Left ventricle myocardium inferior (tissue), 1 donor: ENCODE results near the gene RFTN2. TPM values are rescaled to one million over a fixed set of nuclear protein-coding genes. Genes with fewer than 3 reads are reported as not detected.
A peak's percentile ranks its signal among the peaks of the same experiment; 100 is the strongest.
"Not testable (repeated sequence)": the region's sequence is repeated elsewhere in the genome, so short reads cannot be mapped to it uniquely, and the experiment has no call there.

Experiments
- DNase-seq: peaks from one replicate; pipeline ENCODE4 v3.0.0-alpha.2; 2020
- H3K27ac ChIP-seq: fragments of 200-600 bp; replicated peaks from 2 replicates; pipeline ENCODE4 v1.8.0; 2021
- H3K27me3 ChIP-seq: fragments of 200-600 bp; 2 replicates; pipeline ENCODE4 v1.8.0; 2021; ENCODE audit warnings: low read depth
- H3K36me3 ChIP-seq: fragments of 200-600 bp; 2 replicates; pipeline ENCODE4 v1.8.0; 2021
- H3K4me1 ChIP-seq: fragments of 200-600 bp; 2 replicates; pipeline ENCODE4 v1.8.0; 2021
- H3K4me3 ChIP-seq: fragments of 200-600 bp; 2 replicates; pipeline ENCODE4 v1.8.0; 2021; ENCODE audit warnings: mild to moderate bottlenecking, moderate library complexity
- H3K9me3 ChIP-seq: fragments of 200-600 bp; replicated peaks from 2 replicates; pipeline ENCODE4 v1.8.0; 2021
- CTCF ChIP-seq: fragments of 200-600 bp; IDR thresholded peaks from 2 replicates; pipeline ENCODE4 v1.8.0; 2021; ENCODE audit warnings: antibody characterized with exemption, mild to moderate bottlenecking, borderline replicate concordance
- intact Hi-C: fragments of 100-400 bp; cut with micrococcal nuclease; formaldehyde crosslinking; loops from one replicate; pipeline ENCODE4 v1.11.0; 2022
- long read RNA-seq: library from polyadenylated mRNA; unstranded; transcript quantifications from one replicate; pipeline ENCODE4 v2.0.0, GENCODE V29; 2021
- total RNA-seq: library from RNA; stranded (reverse); fragmentation: NEBNext Ultra II Directional; extraction: Animal tissue kit (Norgen Biotek cat#: 25700); gene quantifications from one replicate; pipeline ENCODE4 v1.2.1, GENCODE V29; 2021
- donor health status: DM: no; HTN: yes; CAD: no; lungs with severe emphysema.

Gene RFTN2
- 5.6 TPM for total RNA-seq
- long read RNA-seq, full-length matches to known transcripts = 1 of 3 reads
- long read RNA-seq, partial matches to known transcripts = 1 of 3 reads
- long read RNA-seq, other reads (novel, unspliced or antisense) = 1 of 3 reads

DNA sequence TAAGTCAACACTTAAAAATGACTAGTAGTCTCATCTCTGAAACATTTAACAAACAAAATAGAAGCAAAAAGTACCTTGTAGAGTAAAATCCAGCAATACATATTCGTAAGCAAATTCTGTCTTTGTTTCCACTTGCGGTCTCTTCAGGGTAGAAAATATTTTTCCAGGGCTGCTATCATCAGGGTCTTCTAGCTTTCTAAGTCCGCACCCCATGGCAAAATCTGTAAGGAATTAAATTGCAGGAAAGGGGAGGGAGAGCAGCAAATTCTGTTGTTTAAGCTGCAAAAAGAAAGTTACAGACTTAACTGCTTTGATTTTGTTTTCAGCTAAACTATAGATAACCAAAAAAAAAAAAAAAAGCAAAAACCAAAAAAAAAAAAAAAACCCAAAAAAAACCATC lies at the start of gene RFTN2:
RFTN2 (minus strand) TSS at position 342 of the 400 bp plus-strand sequence; CDS start at position 213, 129 bp downstream.
- DNase-seq = no peak
- peaks cover 1% of the 10 kb centered on the region for H3K9me3 ChIP-seq
- H3K27me3 ChIP-seq = peaks cover 9% of the 10 kb centered on the region
- intact Hi-C loops = no loop called here
- H3K4me1 ChIP-seq = peaks cover 33% of the 10 kb centered on the region
- peak within 1 kb of the TSS; percentile 83 for H3K27ac ChIP-seq
- H3K4me3 ChIP-seq = peak within 1 kb of the TSS; percentile 66
- no peak for TF ChIP-seq CTCF
- no peaks in the 10 kb centered on the region for H3K36me3 ChIP-seq

DNA sequence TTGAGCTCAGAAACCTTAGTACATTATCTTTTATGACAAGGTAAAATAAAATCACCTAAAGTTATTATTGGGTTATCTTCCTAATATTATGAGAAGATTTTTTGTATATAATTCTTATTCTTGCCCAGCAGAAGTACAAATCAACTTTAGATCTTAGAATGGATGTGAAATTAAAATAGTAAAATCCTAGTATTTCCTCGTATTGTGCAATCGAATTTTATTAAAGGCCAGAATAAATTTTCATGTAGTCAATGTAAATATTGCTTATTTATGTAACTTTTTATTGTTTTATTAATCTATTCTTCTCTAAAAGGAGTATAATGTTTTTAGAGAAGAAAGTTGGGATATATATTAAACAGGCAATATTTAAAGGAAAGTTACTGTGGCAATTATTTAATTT lies 42.5 kb upstream of the RFTN2 start:
- H3K27ac ChIP-seq = no peak overlapping the region
- H3K4me1 ChIP-seq = peaks cover 10% of the 10 kb centered on the region
- no peak for DNase-seq
- no peaks in the 10 kb centered on the region for H3K36me3 ChIP-seq
- H3K27me3 ChIP-seq = no peaks in the 10 kb centered on the region
- no peak overlapping the region for H3K4me3 ChIP-seq
- H3K9me3 ChIP-seq = no peaks in the 10 kb centered on the region
- TF ChIP-seq CTCF = no peak
- intact Hi-C loops = no loop called here

- Histone ChIP-seq H3K36me3 (no peaks in the 10 kb centered on the region), H3K4me3 (no peak overlapping the region), H3K9me3 (no peaks in the 10 kb centered on the region), H3K4me1 (peaks cover 9% of the 10 kb centered on the region), H3K27ac (no peak overlapping the region), H3K27me3 (no peaks in the 10 kb centered on the region)
- intact Hi-C loops = no loop called here
- TF ChIP-seq CTCF = no peak
- DNase-seq = no peak
Measured at GRCh38 chr2:197713271-197713670, 37.9 kb upstream of the RFTN2 start.

DNA sequence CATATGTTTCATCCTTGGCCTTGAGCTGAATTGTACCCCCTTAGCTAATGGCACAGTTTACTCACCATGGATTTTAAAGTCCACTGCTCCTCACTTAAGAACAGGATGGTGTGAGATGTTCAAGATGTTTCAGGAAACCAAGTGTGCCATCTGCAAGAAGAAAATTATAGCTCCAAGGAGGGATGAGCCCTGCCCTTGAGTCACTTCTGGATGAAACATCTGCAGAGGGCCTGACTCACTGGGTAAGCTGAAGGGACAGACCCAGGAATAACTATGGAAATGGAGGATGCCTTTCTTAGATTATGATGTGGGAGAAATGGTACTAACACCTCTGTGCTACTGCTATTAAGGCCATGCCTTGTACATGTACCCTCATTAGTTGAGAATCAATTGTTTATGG lies 36.2 kb upstream of the RFTN2 start:
- Histone ChIP-seq H3K27ac (no peak overlapping the region), H3K27me3 (no peaks in the 10 kb centered on the region), H3K36me3 (no peaks in the 10 kb centered on the region), H3K4me3 (no peak overlapping the region), H3K4me1 (peaks cover 26% of the 10 kb centered on the region), H3K9me3 (no peaks in the 10 kb centered on the region)
- intact Hi-C loops = no loop called here
- no peak for TF ChIP-seq CTCF
- DNase-seq = no peak

GRCh38 chr2:197710424-197711042 lies 35.1 kb upstream of the RFTN2 start:
- H3K36me3 ChIP-seq = no peaks in the 10 kb centered on the region
- no peaks in the 10 kb centered on the region for H3K9me3 ChIP-seq
- no peak overlapping the region for H3K4me3 ChIP-seq
- no peak overlapping the region for H3K27ac ChIP-seq
- intact Hi-C loops = no loop called here
- DNase-seq = no peak
- TF ChIP-seq CTCF = no peak
- H3K27me3 ChIP-seq = no peaks in the 10 kb centered on the region
- H3K4me1 ChIP-seq = peaks cover 36% of the 10 kb centered on the region

- not testable (repeated sequence) for H3K27ac ChIP-seq, DNase-seq, H3K4me3 ChIP-seq, H3K27me3 ChIP-seq, H3K36me3 ChIP-seq, H3K9me3 ChIP-seq
- peaks cover 47% of the 10 kb centered on the region for H3K4me1 ChIP-seq
- intact Hi-C loops = loop anchor here (5.0 kb wide), 1 partner anchor 68 kb away; no protein-coding TSS in a partner anchor
Measured at GRCh38 chr2:197709140-197709539, 33.8 kb upstream of the RFTN2 start.
